Hepatocyte (in vitro differentiated cells): Measurements from ENCODE around the gene MARCHF9.

Source experiments
- CTCF ChIP-seq: fragments of 200-600 bp; sonication (generic); IDR thresholded peaks from 2 replicates; pipeline ENCODE4 v1.5.1; 2016; ENCODE audit warnings: antibody characterized with exemption, mild to moderate bottlenecking; ENCODE audit not compliant: poor library complexity
- EZH2phosphoT487 ChIP-seq: fragments of 200-600 bp; sonication (generic); IDR thresholded peaks from one replicate; pipeline ENCODE4 v1.6.1; 2018; ENCODE audit warnings: antibody characterized with exemption, mild to moderate bottlenecking, low read depth, moderate library complexity; ENCODE audit not compliant: unreplicated experiment, severe bottlenecking

DNA sequence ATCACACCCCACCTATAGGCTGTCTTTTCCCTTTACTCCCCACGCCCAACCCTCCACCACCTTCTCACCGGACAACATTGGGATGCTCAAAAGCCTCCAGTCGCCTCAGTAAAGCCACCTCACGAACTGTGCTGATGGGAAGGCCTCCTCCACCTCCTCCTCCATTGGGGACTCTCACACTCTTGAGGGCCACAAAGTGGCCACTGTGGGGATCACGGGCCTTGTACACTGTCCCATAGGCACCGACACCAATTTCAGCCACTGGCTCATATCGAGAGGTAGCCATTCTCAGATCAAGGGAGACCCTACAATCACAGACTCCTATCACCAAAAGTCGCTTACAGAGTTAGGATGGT, 3.5 kb upstream of the MARCHF9 start:
- TF ChIP-seq EZH2phosphoT487 (no peak), CTCF (no peak)
